Measurements from ENCODE around the gene CYP27A1.

The CYP27A1 gene

DNA sequence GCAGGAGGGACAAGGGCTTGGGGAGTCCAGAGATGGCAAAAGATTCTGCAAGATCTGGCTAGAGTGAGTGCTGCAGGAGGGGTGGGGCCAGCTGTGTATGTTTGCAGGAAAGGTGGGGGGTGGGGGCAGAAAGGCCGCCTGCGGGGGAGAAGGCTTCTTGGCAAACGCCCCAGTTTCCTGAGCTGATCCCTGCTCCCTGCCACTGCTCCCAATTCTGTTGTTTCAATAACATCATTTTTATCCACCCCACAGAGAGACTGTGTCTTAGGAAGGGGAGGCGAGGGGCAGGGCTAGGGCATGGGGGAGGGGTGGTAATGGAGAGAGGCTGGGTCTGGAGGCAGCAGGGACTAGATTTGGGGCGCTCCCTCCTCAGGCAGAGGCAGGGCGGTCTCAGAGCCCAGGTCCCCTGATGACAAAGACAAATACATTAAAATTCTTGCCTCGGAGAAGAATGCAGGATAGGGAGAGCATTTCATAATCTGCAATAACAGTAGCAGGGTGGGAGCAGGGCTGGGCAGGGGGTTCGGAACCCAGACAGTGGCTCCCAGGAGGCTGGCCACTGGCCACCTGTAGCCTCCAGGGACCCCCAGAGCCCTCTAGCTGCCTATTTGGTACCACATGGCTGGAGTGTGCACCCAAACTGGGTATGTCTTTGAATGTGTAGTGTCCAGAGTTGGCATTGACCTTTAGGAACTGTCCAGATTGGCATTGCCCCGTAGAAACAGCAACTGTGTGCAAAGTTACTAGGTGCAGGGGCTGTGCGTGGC is 75.6 kb downstream of the CYP27A1 start:
- DNase-seq (ENCODE audit: extremely low read depth in 1 of 2, low read depth in 1 of 2): no peak

GRCh38 chr2:218858138-218858445 is 76.1 kb downstream of the CYP27A1 start:
- DNase-seq (ENCODE audit: extremely low read depth in 1 of 2, low read depth in 1 of 2): no peak

DNA sequence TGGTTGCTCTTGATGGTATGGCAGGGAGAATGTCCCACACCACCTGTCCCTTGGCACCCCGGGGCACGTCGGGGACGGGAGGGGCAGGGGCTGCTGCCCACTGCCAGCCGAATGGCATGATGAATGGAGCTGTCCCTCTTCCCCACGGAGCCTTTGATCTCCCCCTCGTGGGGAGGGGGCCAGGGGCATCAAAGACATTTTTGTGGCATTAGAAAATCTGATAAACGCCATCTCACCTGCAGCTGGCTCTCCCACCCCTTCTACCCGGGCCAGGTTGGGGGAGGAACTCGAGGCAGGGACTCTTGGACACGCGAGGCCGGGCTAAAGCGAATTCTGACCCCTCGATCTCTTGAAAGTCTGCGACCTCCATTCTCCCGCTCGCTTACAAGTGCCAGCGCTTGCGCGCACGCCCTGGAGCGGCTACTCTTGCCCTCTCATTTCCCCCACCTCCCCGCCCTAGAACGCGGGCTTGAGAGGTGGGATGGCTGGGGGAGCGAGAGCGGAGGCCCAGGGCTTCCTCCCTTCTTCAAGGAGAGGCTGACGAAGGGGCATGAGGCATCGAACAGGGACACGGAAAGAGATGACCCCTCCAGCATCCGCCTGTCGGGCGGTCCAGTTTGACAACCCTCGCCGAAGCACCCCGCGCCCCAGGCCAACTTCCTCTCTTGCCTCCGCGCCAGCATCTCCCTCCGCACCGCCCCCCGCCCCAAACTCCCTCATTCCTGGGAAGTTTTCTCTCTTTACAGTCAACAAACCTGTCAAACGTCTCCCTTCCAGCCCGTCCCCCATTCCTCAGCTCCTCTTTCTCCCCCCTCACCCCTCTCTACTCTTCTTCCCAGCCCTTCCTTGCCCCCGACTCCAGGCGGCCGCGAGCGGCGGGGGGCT is 77.0 kb downstream of the CYP27A1 start:
- no peak for DNase-seq (ENCODE audit: extremely low read depth in 1 of 2, low read depth in 1 of 2)

GRCh38 chr2:218859556-218859987 is 77.6 kb downstream of the CYP27A1 start, which contains the start of gene WNT6:
Gene WNT6, plus strand, starts transcription at chr2:218859805. Its CDS starts 233 bp downstream, at chr2:218860038.
- no peak for DNase-seq (ENCODE audit: extremely low read depth in 1 of 2, low read depth in 1 of 2)

DNA sequence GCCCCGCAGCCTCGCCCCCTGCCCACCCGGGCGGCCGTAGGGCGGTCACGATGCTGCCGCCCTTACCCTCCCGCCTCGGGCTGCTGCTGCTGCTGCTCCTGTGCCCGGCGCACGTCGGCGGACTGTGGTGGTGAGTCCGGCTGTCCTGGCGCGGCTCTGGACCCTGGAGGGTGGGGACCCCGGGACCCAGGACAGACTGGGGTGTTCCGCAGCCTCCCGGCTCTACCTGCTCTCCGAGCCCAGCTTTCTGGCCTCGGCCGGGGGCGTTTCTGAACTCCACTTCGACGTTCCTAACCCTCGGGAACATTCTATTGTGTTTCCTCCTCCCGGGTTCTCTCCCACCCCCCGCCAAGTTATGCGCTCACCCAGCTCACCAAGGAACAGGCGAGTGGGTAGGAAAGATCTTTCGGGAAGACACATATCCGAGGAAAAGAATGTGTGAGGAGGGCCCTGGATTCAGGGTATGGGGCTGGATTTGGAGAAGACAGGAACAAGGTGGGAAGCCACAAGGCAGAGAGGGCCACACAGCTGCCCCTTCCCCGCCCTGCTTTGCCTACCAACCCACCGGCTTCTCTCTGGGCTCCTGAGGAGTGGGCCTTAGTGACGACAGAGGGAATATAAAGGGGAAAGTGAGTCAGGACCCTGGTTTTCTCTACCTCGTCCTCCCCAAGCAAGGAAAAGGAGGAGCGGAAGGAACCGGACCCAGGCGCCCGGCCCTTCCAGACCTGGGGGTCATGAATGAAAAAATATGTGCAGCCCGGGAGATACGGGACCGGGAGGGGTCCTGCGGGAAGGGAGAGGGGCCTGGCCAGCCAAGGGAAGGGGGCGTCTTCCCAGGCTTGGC is 78.3 kb downstream of the CYP27A1 start:
- no peak for DNase-seq (ENCODE audit: extremely low read depth in 1 of 2, low read depth in 1 of 2)

GRCh38 chr2:218860950-218861381 is 79.0 kb downstream of the CYP27A1 start:
- DNase-seq (ENCODE audit: extremely low read depth in 1 of 2, low read depth in 1 of 2): no peak

DNA sequence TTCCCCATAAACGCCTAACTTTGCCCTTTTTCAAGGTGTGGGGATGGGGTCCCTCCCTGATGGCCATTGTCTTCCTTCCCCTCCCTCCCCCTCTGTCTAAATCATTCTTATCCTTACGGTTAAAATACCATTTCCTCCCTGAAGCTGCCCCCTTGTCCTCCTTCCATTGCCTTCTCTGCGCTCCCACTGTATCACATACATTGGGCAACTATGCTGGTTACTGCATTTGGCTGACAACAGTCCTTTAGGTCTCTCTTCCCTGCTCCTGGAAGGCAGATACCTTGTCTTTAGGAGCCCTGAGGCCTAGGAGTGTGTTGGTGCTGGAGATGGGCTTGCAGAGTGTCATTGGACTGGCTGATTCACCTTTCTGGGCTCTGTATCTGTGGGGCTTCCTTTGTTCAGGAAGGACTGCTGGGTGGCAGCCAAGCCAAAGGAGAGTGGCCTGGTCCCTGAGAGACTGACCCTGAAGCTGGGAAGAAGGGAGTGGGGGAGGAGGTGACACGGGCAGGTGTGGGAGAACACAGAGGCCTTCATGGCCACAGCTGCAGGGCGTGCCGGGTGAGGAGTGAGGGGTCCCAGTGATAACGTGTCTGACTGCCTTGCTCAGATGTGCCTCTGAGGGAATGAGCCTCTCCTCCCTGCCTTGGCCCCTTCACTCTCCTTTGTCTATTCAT is 79.8 kb downstream of the CYP27A1 start:
- DNase-seq (ENCODE audit: extremely low read depth in 1 of 2, low read depth in 1 of 2): no peak

DNA sequence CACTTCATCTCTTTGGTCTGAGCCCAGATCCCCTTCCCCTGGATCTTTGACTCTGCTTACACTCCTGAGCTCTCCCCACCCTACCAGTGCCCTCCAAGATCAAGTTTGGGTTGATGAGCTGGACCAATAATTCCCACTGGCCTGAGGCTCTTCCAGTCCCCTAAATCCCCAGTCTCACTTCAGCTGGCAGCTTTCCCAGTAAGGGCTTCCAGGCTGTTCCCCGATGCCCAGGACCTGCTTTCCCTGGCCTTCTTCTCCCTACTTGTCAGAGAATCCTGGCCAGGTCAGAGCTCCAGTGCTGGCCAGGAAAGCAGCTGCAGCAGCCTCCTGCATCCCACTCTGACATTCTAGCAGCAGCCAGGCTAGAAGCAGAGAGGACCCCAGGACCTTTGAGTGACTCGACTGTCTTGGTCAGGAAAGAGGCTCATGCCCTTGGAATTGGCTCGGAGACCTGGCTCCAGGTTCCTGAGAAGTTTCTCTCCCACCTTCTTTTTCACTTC is 81.1 kb downstream of the CYP27A1 start:
- DNase-seq (ENCODE audit: extremely low read depth in 1 of 2, low read depth in 1 of 2): no peak
